GM23338 (cell line): Measurements from ENCODE around the gene TMEM117.

ENCODE experiments used
- CREB1 ChIP-seq: fragments of 250-450 bp; sonication (Bioruptor Pico); IDR thresholded peaks from 2 replicates; pipeline ENCODE4 v1.5.0; 2020; ENCODE audit warnings: low read depth, mild to moderate bottlenecking, moderate library complexity
- EZH2 ChIP-seq: fragments of 200-600 bp; sonication (generic); IDR thresholded peaks from one replicate; pipeline ENCODE4 v1.8.0; 2017; ENCODE audit warnings: antibody characterized with exemption, mild to moderate bottlenecking, low read depth; ENCODE audit not compliant: unreplicated experiment
- EZH2phosphoT487 ChIP-seq: fragments of 200-600 bp; sonication (generic); IDR thresholded peaks from one replicate; pipeline ENCODE4 v1.8.1; 2018; ENCODE audit warnings: antibody characterized with exemption; ENCODE audit not compliant: unreplicated experiment
- NANOG ChIP-seq: IDR thresholded peaks from 2 replicates; pipeline ENCODE4 v1.6.1; 2016; ENCODE audit warnings: antibody characterized with exemption, borderline replicate concordance
- POLR2AphosphoS5 ChIP-seq: IDR thresholded peaks from 2 replicates; pipeline ENCODE4 v1.6.1; 2016; ENCODE audit warnings: antibody characterized with exemption, low read depth
- TF ChIP-seq, protein P1 (sequence below), 2 experiments: fragments of 200-600 bp in 1 of 2; sonication (generic) in 1 of 2; conservative IDR thresholded peaks; 2 replicates each; pipeline versions ENCODE4 v1.5.1 to v1.6.1; 2016 to 2017; ENCODE audit warnings: antibody characterized with exemption in 2 of 2, low read depth in 2 of 2, mild to moderate bottlenecking in 2 of 2, moderate library complexity in 1 of 2
- TF ChIP-seq, protein P2 (sequence below): IDR thresholded peaks from one replicate; pipeline ENCODE4 v1.6.1; 2018; ENCODE audit warnings: antibody characterized with exemption; ENCODE audit not compliant: unreplicated experiment

DNA sequence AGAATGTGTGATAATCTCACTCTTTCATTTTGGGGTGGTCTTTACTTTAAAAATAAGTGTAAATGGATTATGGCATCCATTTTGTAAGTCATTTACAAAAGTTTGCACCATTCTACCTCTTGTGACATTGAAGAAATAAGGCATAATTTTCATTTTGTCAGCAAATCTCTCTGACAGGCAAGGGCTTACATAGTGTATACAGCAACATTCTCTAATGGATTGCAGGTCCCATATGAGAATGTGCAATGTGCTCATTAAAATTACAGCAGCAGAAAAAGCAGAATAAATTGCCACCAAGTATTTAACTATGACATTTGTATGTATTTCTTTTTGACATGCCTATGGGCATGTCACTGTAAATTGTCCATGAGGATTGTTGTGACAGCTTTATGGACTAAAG, 223.6 kb downstream of the TMEM117 start:
- TF ChIP-seq, protein P1, sequence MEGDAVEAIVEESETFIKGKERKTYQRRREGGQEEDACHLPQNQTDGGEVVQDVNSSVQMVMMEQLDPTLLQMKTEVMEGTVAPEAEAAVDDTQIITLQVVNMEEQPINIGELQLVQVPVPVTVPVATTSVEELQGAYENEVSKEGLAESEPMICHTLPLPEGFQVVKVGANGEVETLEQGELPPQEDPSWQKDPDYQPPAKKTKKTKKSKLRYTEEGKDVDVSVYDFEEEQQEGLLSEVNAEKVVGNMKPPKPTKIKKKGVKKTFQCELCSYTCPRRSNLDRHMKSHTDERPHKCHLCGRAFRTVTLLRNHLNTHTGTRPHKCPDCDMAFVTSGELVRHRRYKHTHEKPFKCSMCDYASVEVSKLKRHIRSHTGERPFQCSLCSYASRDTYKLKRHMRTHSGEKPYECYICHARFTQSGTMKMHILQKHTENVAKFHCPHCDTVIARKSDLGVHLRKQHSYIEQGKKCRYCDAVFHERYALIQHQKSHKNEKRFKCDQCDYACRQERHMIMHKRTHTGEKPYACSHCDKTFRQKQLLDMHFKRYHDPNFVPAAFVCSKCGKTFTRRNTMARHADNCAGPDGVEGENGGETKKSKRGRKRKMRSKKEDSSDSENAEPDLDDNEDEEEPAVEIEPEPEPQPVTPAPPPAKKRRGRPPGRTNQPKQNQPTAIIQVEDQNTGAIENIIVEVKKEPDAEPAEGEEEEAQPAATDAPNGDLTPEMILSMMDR (conservative IDR thresholded peaks at IDR 0.05; ENCODE audit: low read depth in 2 of 2): no peak
- TF ChIP-seq POLR2AphosphoS5 (no peak), EZH2 (no peak), CREB1 (CRISPR knock-in tag) (no peak), NANOG (no peak), EZH2phosphoT487 (no peak)
- TF ChIP-seq, protein P2, sequence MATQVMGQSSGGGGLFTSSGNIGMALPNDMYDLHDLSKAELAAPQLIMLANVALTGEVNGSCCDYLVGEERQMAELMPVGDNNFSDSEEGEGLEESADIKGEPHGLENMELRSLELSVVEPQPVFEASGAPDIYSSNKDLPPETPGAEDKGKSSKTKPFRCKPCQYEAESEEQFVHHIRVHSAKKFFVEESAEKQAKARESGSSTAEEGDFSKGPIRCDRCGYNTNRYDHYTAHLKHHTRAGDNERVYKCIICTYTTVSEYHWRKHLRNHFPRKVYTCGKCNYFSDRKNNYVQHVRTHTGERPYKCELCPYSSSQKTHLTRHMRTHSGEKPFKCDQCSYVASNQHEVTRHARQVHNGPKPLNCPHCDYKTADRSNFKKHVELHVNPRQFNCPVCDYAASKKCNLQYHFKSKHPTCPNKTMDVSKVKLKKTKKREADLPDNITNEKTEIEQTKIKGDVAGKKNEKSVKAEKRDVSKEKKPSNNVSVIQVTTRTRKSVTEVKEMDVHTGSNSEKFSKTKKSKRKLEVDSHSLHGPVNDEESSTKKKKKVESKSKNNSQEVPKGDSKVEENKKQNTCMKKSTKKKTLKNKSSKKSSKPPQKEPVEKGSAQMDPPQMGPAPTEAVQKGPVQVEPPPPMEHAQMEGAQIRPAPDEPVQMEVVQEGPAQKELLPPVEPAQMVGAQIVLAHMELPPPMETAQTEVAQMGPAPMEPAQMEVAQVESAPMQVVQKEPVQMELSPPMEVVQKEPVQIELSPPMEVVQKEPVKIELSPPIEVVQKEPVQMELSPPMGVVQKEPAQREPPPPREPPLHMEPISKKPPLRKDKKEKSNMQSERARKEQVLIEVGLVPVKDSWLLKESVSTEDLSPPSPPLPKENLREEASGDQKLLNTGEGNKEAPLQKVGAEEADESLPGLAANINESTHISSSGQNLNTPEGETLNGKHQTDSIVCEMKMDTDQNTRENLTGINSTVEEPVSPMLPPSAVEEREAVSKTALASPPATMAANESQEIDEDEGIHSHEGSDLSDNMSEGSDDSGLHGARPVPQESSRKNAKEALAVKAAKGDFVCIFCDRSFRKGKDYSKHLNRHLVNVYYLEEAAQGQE: no peak
